ENCODE measurements around the gene SHANK2. TPM values are rescaled to one million over a fixed set of nuclear protein-coding genes. Genes with fewer than 3 reads are reported as not detected.

Gene SHANK2
- total RNA-seq, 1 donor = 2.5 TPM

- no peaks in the 10 kb centered on the region for H3K79me2 ChIP-seq (ENCODE audit: insufficient read depth, low read length)
- H4K20me1 ChIP-seq (ENCODE audit: insufficient read depth, low read length) = no peaks in the 10 kb centered on the region
- no peak overlapping the region for H2AFZ ChIP-seq (ENCODE audit: low read length)
- TF ChIP-seq CTCF (IDR thresholded peaks at IDR 0.05; ENCODE audit: extremely low read depth, low read depth, low read length) = no peak
- H3K4me2 ChIP-seq (ENCODE audit: insufficient read depth, low read length) = no peak overlapping the region
- no peaks in the 10 kb centered on the region for H3K36me3 ChIP-seq (ENCODE audit: insufficient read depth, low read length)
- peak; percentile 43 for DNase-seq (ENCODE audit: insufficient read length, low spot score, missing footprints)
- no peaks in the 10 kb centered on the region for H3K9me3 ChIP-seq (ENCODE audit: low read depth, low read length)
- H3K27ac ChIP-seq (ENCODE audit: low read depth, low read length) = no peak overlapping the region
- H3K4me1 ChIP-seq (ENCODE audit: insufficient read depth, low read length) = no peaks in the 10 kb centered on the region
- H3K4me3 ChIP-seq (ENCODE audit: insufficient read depth, low read length) = no peak overlapping the region
- H3K27me3 ChIP-seq (ENCODE audit: insufficient read depth, low read length) = no peaks in the 10 kb centered on the region
Observed at GRCh38 chr11:71218789-71219499, 33.4 kb downstream of the SHANK2 start.

- Histone ChIP-seq H3K27me3 (ENCODE audit: insufficient read depth, low read length) (peaks cover 5% of the 10 kb centered on the region), H3K79me2 (ENCODE audit: insufficient read depth, low read length) (no peaks in the 10 kb centered on the region), H4K20me1 (ENCODE audit: insufficient read depth, low read length) (no peaks in the 10 kb centered on the region), H3K4me2 (ENCODE audit: insufficient read depth, low read length) (no peak overlapping the region), H2AFZ (ENCODE audit: low read length) (no peak overlapping the region), H3K27ac (ENCODE audit: low read depth, low read length) (no peak overlapping the region), H3K9me3 (ENCODE audit: low read depth, low read length) (no peaks in the 10 kb centered on the region), H3K36me3 (ENCODE audit: insufficient read depth, low read length) (no peaks in the 10 kb centered on the region), H3K4me1 (ENCODE audit: insufficient read depth, low read length) (no peaks in the 10 kb centered on the region), H3K4me3 (ENCODE audit: insufficient read depth, low read length) (no peak overlapping the region)
- TF ChIP-seq CTCF (IDR thresholded peaks at IDR 0.05; ENCODE audit: extremely low read depth, low read depth, low read length) = no peak
- peak; percentile 34 for DNase-seq (ENCODE audit: insufficient read length, low spot score, missing footprints)
Observed at GRCh38 chr11:71215425-71215965, 36.9 kb downstream of the SHANK2 start.

- Histone ChIP-seq H3K4me3 (ENCODE audit: insufficient read depth, low read length) (no peak overlapping the region), H3K4me1 (ENCODE audit: insufficient read depth, low read length) (no peaks in the 10 kb centered on the region), H3K27ac (ENCODE audit: low read depth, low read length) (no peak overlapping the region), H3K36me3 (ENCODE audit: insufficient read depth, low read length) (no peaks in the 10 kb centered on the region), H3K9me3 (ENCODE audit: low read depth, low read length) (no peaks in the 10 kb centered on the region), H4K20me1 (ENCODE audit: insufficient read depth, low read length) (no peaks in the 10 kb centered on the region), H2AFZ (ENCODE audit: low read length) (no peak overlapping the region), H3K27me3 (ENCODE audit: insufficient read depth, low read length) (peaks cover 5% of the 10 kb centered on the region), H3K79me2 (ENCODE audit: insufficient read depth, low read length) (no peaks in the 10 kb centered on the region), H3K4me2 (ENCODE audit: insufficient read depth, low read length) (no peak overlapping the region)
- no peak for TF ChIP-seq CTCF (IDR thresholded peaks at IDR 0.05; ENCODE audit: extremely low read depth, low read depth, low read length)
- DNase-seq (ENCODE audit: insufficient read length, low spot score, missing footprints) = peak; percentile 30
Observed at GRCh38 chr11:71214553-71215424, 37.6 kb downstream of the SHANK2 start.
